Stimulated activated CD8-positive, alpha-beta memory T cell treated with anti-CD3 and anti-CD28 coated beads, Interleukin-7, amount 100 ng/mL, for 1 hour (primary cell): Measurements from ENCODE around the gene CERS1.
A peak's percentile ranks its signal among the peaks of the same experiment; 100 is the strongest.

ENCODE experiments used
- DNase-seq, 2 donors: peaks; one replicate each; pipeline ENCODE4 v3.0.0-alpha.2; 2020; ENCODE audit warnings: low read depth in 2 of 2

CERS1 gene, protein sequence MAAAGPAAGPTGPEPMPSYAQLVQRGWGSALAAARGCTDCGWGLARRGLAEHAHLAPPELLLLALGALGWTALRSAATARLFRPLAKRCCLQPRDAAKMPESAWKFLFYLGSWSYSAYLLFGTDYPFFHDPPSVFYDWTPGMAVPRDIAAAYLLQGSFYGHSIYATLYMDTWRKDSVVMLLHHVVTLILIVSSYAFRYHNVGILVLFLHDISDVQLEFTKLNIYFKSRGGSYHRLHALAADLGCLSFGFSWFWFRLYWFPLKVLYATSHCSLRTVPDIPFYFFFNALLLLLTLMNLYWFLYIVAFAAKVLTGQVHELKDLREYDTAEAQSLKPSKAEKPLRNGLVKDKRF

DNA sequence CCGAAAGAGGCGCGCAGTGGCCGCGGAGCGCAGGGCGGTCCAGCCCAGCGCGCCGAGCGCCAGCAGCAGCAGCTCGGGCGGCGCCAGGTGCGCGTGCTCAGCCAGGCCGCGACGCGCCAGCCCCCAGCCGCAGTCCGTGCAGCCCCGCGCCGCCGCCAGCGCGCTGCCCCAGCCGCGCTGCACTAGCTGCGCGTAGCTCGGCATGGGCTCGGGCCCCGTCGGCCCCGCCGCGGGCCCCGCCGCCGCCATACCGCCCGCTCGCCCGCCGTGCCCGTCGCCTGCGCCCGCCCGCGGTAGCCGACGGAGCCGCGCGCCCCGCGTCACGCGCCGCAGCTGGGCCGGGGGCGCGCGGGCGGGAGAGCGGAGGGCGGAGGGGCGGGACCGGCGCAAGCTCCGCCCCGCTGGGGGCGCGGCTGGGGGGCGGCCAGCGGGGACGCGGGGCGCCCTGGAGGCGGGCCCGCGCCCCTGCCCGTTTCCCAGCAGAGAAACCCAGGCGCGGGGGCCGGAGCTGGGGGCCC lies at the start of gene CERS1:
CERS1 (minus strand) TSS at position 335 of the 518 bp plus-strand sequence; CDS start at position 249, 86 bp downstream.
- no peak for DNase-seq

DNA sequence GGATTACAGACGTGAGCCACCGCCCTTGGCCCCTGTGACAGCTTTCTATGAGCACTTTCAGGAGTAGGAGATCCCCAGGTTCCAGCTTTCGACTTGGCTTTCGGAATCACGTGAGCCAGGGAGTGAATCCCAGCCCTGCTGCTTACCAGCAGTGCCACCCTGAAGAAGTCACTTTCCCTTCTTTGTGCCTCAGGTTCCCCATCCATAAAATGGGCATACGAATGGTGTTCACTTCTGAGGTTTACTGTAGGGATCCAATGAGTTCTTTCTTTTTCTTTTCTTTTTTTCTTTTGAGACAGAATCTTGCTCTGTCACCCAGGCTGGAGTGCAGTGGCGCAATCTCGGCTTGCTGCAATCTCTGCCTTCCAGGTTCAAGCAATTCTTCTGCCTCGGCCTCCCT lies 49.3 kb upstream of the CERS1 start:
- DNase-seq = no peak

DNA sequence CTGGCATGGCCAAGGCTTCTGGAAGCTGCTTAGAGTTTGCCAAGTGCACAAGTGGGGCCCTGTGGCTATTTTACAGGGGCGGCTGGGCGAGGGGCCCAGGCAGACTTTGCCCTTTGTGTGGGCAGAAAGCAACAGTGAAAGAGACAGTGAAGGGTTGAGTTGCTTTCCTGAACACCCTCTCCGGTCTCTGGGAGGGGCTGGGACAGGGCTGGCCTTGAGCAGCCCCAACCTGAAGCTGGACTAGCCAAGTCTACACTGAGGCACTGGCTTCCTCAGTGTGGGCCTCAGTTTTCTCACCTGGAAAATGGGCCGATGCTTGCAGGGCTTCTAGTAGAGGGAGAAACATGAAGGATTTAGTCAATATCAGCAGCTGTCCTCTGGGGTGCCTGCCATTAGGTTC lies 47.5 kb upstream of the CERS1 start:
- DNase-seq = no peak

DNA sequence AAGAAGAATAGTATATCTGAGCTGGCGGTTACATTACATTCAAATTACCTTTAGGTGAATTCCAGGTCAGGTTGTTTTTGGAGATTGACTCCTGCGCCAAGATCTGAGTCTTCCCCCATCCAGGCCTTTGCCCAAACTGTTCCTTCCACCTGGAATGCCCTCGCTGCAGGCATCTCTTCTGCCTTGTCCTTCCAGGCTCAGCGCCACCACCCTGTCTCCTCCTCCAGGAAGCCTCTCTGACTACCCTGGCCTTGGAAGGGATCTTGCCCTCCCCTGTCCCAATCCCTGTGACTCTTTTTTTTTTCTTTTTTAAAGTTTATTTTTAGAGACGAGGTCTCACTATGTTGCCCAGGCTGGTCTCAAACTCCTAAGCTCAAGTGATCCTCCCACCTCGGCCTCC lies 46.7 kb upstream of the CERS1 start:
- DNase-seq = no peak

DNA sequence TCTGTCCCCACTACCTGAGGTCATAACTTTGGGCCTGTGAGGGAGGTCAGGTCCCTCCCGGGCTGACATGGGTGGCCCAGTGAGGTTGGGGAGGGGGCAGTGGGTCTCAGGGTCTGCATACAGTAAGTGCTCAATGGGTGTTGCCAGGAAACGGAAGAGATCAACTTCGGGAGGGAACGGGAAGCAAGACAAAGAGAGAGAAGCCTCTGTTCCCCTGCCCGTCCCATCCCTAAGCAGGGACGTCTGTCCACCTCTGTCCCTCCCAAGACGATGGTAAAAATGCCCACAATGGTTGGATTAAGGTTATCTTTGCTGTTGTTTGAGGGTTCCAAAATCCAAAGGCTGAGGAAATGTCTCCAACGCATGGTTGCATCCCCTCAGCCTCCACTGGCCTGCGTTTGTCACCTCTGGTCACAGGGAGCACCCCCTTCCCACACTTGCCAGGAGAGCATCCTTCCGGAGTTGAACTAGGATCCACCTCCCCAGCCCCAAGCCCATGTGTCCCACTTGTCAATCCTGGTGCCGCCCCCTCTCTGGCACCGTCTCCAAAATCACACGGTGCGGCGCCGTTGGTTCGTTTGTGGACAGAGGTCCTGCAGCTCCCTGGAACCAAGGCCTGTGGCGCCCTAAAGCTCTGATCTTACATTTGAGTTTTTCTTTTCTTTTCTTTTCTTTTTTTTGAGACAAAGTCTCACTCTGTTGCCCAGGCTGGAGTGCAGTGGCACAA lies 45.8 kb upstream of the CERS1 start:
- DNase-seq = no peak

DNA sequence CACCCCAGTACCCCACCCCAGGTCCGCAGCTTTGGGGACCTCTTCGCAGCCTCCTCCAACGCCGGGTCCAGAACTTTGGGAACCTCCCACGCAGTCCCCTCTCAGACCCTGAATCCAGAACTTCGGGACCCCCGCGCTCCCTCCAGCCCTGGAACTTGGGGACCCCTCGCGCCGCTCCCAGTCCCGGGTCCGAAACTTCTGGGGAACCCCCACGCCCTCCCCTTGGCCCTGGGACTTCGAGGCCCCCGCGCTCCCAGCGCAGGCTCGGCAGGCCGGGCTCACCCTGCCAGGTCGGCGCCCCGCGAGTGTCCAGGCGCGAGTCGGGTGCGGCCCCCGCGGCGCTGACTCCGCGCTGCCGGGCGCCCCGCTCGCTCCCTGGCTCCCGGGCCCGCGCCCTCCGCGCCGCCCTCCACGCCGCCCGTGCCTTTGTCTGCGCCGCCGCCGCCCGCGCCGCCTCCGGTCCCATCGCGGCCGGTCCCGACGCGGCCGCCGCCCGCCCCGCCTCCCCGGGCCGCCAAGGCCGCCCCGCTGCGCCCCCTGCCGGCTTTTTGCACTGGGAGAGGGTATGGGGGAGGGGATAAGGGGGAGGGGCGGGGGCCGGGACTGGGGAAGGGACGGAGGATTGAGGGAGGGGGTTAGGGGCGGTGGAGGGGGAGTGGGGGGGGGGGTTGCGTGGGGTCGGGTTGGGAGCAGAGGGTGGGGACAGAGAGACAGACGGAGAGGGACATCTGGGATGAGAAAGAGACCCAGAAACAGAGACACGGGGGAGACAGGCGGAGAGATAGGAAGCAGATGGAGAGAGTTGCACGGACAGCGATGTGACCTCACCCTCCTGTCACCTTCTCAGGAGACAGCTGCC lies 45.0 kb upstream of the CERS1 start, which contains the start of gene HOMER3:
HOMER3 (minus strand) TSS at position 449 of the 859 bp plus-strand sequence. CDS start 2,235 bp downstream, outside the sequence.
- DNase-seq = peak; percentile 53 to 66

DNA sequence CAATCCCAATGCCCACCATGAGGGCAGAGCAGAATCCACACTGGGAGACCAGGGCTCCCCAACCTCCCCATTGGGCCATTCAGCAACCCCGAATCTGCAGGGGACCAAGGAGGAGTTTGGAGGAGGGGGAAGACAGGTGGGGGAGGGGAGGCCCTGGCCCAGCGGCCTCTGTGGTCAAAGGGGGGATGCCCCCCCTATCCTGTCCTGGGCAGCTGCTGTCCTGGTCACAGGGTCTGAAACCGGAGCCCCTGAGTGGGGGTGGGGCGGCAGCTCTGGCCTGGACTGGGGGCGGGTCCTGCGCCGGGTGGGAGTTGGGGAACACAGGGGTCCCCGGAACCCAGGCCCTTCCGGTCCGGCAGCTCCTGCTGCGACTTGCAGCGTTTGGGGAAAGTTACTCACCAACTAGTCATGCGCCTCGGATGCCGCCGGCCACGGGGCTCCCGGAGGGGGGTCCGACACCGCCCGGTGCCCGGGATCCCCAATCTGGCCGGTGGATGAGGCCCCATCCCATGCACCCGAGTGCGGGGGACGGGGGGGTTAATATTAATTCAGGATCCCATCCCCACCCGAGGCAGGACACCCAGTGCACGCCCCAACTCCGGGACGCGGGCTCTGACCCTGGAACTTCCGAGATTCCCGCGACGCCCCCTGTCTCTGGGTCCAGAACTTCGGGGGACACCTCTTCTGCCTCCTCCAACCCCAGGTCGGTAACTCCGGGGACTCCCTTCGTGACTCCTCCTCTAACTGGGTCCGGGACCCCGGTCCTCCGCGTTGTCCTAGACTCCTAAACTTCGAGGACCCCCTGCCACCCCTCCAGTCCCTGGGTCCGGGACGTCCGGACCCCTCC lies 44.2 kb upstream of the CERS1 start:
- no peak for DNase-seq

DNA sequence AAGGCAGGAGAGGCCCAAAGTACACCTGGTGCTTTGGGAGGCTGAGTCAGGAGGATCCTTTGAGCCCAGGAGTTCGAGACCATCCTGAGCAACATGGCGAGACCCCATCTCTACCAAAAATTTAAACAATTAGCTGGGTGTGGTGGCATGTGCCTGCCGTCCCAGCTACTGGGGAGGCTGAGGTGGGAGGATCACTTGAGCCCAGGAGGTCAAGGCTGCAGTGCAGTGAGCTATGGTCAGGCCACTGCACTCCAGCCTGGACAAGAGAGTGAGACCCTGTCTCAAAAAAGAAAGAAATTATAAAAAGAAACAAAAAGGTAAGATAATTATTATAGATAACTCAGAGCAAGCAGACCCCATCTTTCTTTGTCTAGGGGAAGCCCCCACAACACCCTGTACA lies 43.2 kb upstream of the CERS1 start:
- no peak for DNase-seq

DNA sequence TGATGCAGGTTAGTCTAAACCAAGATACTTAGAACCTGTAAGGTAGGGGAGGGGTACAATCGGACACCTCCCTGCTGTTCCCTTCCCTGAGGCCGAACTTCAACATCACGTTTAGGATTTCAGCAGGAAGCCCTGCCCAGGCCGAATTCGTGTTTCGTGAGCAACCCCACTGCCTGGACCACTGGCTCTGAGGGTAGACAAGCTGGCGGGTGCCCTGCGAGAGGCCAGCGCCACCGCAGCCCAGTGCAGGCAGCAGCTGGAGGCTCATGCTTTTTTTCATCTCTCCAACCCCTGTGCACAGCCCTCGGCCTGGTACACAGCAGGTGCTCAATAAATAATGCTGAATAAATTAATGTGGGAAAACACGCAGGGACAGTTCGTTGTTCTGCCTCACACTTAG lies 37.3 kb upstream of the CERS1 start:
- DNase-seq = no peak

DNA sequence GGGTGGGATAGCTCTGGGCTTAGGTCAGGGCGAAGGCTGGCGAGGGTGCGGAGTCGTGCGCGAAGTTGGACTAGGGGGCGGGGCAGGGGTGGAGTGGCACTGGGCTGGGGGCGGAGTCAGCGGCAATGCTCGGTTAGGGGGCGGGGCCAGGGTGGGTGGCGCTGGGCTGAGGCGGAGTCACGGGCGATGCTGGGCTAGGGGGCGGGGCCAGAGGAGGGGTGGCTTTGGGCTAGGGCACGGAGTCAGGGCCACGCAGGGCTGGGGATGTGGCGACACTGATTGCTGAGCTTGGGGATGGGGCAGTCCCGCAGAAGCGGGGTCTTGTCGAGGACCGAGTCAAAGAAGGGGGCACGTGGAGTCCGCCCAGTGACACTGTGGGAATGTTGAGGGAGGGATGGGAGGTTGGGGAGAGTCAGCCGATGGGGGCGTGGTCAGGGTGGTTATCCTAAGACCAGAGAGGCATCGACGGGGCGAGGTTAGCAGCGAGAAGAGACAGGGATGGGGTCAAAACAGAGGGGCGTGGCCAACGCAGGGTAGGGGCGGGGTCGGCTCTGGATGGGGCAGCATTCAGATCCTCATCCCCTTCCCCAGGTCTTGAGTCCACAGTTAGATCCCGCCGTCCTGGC lies 36.4 kb upstream of the CERS1 start:
- DNase-seq = peak; percentile 60 to 70

DNA sequence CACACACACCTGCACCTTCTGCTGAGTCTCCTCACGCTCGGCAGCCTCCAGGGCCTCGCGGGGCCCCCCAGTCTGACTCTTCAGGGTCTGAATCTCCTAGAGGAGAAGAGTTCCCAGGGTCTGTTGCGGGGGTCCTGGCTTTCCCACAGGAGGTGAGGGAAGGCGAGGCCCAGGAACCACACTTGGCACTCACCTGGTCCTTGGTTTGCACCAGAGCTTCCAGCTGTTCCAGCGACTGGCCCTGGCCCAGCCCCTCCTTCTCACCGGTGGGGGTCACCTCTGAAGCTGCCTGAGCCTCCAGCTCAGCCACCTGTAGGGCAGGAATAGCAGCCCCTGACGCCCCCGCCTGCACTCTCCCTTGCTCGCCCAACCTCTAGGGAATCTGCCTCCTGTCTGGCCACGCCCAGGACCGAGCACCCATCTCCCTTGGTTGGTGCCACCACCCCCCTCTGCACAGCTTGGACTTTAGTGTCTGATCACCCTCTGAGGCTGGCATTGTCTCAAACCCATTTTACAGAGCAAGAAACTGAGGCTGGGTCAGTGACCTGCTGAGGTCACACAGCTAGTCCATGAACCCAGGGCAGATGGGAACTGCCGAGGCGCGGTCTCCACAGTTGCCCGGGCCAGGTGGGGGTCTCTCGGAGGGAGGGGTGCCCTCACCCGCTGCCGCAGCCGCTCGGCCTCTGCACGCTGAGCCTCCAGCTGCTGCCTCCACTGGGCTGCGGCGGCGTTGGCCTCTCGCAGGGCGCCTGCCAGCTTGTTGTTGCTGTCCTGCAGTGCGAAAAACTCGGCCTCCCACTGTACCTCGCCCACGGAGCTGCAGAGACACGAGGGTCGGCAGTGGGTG lies 35.6 kb upstream of the CERS1 start:
- DNase-seq = no peak

DNA sequence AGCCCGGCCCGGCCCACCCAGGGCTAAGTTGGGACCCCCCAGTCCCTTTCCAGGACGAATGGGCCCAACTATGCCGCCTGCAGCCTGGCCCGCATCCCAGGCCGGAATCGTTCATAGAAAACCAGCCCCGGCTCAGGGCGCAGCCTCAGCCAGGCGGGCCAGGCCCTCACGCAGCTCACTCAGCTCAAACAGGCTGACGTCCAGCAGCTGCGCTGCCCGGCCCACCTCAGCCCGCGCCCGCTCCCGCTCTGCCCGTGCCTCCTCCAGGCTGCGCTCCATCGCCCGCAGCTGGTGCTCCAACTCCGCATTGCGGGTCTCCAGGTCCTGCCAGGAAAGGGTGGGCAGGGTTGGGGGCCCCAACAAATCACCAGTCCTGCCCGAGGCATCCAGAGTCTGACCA lies 33.4 kb upstream of the CERS1 start:
- DNase-seq = no peak

DNA sequence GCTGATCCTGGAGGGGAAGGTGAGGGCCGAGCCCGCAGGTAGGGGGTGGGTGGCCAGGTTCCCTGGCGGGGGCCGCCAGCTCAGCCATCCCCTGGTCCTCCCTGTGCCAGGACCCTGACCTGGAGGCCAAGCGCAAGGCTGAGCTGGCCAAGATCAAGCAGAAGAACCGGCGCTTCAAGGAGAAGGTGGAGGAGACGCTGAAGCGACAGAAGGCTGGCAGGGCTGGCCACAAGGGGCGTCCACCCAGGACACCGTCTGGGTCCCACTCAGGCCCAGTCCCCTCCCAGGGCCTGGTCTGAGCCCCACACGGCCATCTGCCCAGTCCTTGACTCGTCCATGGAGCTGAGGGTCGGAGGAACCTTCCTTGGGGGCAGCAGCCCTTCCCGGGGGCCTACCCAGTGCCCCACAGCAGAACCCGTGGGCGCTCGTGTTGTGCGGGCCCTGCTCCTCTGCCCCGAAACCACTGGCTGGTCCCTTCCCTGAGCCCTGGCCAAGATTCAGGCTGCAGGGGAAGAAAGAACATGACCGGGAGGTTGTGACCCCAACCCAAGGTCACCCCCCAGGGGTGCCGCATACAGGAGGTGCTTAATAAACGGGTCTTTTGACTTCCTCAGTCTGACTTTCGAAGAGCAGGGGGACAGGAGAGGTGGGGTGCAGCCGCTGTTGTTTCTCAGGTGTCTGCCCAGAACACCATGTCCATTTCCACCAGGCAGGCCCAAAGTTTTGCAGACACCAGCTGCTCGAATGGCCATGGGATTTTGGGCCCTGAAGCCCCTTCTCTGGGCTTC lies 32.3 kb upstream of the CERS1 start:
- no peak for DNase-seq

DNA sequence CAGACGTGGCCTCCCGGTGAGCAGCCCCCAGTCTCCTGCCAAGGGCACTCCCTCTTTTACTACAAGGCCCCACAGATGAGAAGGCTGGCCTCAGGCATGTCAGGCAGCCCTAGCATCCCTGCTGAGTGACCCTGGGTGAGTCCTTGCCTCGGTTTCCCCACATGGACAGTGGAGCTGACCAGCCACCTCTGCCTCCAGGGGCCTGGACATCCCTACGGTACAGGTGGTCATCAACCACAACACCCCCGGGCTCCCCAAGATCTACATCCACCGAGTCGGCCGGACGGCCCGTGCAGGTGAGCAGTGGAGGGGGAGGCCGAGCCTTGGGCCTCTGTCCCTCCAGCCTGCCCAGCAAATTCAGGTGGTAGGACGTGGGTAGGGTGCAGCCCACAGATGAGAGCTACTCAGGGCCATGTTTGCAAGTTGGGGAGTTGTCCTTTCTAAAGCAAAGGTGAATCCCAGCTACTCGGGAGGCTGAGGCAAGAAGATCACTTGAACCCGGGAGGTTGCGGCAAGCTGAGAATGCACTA lies 28.8 kb upstream of the CERS1 start:
- no peak for DNase-seq

DNA sequence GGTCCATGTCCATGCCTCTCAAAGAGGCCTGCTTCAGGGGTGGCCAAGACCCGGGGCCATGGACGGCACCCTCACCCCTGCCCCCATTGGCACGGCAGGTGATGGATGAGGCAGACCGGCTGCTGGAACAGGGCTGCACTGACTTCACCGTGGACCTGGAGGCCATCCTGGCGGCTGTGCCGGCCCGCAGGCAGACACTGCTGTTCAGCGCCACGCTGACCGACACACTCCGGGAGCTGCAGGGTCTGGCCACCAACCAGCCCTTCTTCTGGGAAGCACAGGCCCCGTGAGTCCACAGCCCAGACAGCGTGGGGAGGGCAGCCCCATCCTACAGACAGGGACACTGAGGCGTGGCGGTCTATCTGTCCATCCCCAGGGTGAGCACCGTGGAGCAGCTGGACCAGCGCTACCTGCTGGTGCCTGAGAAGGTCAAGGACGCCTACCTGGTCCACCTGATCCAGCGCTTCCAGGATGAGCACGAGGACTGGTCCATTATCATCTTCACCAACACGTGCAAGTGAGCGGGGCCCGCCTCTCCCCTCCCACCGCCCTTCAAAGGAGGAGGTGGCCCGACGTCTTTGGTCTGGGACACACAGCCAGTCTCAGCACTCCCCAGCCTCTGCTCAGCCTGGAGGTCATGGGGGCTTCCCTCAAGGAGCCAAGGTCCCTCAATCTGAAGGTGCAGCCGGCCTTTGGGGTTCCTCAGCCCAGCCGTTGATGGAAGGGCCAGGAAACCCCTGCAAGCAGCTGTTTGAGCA lies 26.4 kb upstream of the CERS1 start:
- no peak for DNase-seq

DNA sequence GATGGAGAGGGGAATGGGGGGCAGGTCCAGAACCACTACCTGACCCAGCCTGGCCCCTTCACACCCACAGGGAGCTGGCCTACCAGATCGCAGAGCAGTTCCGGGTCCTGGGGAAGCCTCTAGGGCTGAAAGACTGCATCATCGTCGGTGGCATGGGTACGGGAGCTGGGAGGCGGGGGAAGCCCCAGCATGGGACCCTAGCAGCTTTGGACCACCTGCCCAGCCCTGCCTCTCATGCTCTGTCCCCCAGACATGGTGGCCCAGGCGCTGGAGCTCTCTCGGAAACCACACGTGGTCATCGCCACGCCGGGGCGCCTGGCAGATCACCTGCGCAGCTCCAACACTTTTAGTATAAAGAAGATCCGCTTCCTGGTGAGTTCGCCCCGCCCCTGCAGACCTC lies 25.6 kb upstream of the CERS1 start:
- DNase-seq = no peak

DNA sequence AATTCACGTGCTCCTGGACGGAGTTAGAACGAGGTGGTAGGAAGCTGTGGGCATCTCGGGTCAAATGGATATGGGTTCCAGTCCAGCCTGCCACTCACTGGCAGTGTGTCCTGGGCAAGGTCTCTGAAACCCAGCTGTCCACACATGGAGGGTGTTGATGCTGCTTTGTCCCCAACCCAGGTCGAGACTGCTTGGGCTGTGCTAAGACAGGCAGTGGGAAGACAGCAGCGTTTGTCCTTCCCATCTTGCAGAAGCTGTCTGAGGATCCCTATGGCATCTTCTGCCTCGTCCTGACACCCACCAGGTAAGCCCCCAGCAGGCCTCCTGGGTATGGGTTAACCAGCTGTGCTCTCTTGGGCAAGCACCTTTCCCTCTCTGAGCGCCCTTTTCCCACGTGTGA lies 24.4 kb upstream of the CERS1 start:
- no peak for DNase-seq

DNA sequence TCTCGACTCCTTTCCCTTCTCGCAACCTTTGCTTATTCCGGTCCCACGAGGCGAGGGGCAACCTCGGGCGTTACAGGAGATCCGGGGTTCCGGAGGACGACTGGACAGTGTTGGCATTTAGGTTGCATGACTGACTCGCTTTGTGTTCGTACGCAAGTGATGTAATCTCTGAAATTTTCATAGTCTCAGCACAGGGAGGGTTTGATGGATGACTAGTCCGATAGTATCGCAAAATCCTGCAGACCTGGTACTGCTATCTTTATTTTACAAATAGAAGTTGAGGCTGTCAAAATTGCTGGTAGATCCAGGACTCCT lies 23.9 kb upstream of the CERS1 start:
- DNase-seq = no peak
